GM18868 (cell line): ENCODE results near the gene FAT1.
"Not testable (repeated sequence)": the region's sequence is repeated elsewhere in the genome, so short reads cannot be mapped to it uniquely, and the experiment has no call there.

Experiments used
- ATAC-seq: cut with Tn5 transposase; IDR thresholded peaks from one replicate; pipeline ENCODE4 v1.9.1; 2021; ENCODE audit warnings: mild to moderate bottlenecking, moderate library complexity; ENCODE audit not compliant: unreplicated experiment

Gene FAT1

DNA sequence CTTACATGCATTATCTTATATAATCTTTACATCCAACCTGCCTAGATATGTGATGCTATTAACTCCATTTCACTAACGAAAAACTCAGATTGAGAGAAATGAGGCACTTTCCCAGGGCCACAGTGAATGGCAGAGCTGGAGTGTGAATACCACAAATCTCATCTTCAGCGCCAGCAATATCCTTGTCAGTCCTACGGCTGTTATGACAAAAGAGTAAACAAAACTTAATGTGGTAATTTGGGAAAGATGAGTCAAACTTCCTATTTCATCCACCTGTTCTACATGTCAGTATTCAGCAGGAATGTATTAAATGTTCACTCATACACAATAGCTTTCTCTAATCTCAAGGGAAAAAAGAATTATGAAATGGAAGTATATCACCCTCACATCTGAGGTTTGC is 56.9 kb downstream of the FAT1 start:
- no peak for ATAC-seq

DNA sequence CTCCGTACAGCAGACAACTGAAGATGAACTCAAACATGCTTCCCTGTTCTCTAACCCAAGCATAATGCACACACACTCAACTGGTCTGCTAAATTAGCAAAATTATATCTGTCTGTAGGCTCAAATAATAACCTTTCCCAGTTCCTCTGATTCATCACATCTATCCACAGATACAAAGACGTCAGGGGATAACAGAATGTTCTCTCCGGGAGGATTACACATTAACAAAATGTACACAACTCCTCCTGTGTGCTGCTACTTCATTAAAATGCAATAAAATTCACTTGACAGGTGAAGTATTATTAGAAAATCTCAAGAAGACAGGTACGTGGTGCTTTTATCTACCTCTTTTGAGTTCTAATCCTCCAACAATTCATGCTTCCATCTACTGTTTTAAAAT is 57.4 kb downstream of the FAT1 start:
- no peak for ATAC-seq

DNA sequence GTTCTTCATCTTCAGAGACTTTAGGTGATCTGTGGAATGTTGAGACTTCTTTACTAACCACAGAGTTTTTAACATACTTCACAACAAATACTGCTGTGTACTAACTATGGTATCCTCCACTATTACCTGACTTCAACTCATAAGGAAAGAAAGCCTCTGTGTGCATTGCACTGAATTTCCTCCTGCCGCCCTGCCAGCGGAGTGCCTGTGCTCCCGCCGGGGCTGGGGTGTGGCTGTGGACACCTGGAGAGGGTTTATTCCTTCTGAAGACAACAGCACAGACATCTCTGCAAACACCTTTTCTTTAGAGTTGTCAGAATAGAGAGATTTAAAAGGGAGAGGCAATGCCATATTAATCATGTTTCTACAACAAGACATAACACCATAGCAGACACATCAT is 63.3 kb downstream of the FAT1 start:
- no peak for ATAC-seq

DNA sequence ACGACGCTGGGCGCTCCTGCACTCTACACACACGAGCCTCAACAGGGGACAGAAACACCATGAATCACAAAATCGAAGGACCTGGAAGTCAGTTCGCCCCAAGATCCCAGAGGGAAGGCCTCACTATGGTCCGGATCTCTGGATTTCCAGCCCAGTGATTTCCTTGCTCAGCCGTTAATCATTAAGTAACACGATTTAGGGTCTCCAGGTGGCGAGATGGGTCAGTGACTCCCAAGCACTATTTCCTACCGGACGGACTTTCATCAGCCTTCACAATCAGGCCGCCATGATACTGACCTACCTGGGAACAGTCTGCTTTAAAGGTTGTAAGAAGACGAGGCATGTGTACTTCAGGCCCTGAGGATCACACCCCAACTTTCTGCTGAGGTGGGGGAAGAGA is 63.7 kb downstream of the FAT1 start:
- ATAC-seq: no peak

DNA sequence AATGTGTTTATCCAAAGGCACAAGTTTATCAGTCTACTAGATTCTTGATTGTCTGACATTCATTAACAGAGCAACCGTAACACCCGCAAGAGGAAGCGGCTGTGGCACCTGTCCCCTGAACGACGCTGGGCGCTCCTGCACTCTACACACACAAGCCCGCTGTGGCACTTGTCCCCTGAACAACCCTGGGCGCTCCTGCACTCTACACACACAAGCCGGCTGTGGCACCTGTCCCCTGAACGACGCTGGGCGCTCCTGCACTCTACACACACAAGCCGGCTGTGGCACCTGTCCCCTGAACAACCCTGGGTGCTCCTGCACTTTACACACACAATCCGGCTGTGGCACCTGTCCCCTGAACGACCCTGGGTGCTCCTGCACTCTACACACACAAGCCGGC is 64.2 kb downstream of the FAT1 start:
- ATAC-seq: not testable (repeated sequence)

DNA sequence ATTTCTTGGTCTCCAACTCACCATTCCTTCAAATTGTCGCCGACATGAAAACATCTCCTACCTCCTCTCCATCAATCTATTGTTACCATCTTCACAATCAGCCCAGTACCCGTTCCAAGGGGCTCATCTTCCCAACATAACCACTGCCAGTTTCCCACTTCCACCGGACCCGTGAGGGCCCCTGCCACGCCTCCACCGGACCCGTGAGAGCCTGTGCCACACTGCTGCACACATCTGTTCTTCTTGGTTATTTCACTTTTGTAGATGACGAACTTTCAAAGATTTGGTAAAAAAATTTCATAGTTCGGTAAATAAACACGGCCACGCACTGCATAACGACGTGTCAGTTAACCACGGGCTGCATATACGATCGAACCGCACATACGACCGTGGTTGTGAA is 65.0 kb downstream of the FAT1 start:
- no peak for ATAC-seq

DNA sequence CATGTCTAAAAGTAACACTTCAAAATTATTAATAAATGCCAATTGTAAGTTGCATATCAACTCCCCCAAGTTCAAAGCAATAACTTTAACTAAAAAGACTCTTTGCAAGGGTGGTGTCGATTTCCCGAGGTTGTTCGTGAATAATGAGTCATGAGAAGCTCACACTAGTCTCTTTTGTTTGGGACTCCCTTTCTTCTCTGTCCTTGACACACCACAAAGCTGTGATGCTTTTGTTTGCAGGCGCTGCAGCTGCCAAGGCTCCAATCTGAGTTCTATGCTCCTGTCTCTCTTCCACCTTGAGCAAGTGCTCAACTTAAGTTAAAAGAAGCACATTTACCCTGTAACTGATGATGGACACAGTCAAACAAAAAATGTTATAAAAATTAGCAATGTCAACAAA is 65.9 kb downstream of the FAT1 start:
- no peak for ATAC-seq

DNA sequence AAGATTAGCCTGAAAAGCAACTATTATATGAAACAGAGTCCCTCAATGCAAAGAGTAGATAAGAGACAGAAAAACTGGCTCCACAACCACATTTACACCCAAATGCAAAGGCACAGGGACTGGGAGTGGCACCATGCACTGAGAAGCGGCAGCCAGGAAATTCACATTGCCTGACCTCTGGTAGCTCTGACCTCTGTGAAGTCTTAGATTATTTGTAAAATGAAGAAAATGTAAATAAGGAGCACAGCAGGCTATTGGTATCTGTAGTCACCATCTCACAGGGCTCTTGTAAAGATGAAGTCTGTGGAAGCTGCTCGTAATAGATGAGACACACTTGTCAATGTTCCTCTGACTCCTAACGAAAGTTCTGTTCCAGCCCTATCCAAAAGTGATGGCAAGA is 69.7 kb downstream of the FAT1 start:
- no peak for ATAC-seq

DNA sequence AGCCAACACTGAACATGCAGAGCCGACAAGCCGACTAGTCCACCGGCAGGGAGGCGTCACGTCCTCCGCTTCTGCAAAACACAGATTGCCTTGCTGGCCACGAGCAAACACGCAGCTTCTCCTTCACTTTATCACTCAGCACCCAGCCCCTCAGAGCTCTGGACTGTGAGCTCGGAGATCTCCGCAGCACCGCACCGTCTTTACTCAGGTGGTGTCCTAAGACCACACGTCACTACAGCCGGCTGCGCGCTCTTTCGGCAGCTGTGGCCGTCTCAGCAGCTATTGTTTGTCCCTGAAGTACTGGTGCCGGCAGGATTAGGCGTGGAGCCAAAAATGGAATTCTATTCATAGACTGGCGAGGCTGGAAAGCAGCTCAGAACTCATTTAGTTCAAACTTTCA is 72.0 kb downstream of the FAT1 start:
- ATAC-seq: no peak

DNA sequence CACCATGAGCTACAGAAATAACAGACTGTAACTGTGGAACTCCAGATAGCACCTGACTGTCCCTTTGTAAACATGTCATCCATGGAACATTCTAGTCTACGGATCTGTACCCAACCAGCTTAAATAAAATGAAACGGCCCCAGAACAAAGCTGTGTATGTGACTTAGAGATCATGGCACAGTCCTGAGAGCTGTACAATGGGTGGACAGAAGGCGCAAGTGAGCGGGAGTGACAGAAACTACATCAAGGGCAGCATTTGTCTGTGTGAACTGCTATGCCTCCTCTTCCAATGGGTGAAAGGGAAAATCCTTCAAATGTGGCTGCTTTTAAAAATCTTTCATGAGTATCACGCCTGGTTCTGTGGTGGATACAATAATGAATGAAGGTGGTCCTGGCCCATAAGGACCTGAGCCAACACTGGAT is 72.5 kb downstream of the FAT1 start:
- no peak for ATAC-seq

DNA sequence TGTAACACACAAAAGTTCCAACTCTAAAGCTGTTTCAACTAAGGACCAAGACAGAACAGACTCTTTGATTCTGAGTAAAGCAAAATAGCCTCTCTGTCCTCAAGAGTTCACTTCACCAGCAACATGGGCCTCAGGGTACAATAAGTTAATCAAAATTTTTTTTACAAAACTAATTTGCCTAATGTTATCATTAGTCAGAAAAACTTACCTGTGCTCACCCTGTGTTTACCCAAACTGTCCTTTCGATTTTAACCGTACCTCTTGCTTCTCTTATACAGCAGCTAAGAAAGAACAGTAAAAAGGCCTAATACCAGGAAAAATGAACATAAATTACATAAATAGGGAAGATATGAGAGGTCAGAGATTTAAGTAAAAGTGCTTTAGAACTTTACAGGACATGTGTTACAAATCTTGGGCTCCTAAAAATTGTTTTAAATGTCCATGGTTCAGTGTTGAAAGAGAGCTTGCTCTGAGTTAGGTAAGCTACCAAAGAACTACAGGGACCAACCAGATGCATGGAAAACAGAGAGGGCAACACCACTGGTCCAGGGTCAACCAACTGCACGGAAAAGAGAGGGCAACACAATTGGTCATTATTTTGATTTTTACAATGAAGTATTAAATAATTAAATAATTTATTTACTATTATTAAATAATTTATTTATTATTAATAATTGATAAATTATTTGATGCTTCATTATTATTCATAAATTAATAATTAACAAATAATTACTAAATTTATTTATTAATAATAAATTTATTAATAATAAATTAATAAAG is 73.1 kb downstream of the FAT1 start:
- ATAC-seq: no peak

DNA sequence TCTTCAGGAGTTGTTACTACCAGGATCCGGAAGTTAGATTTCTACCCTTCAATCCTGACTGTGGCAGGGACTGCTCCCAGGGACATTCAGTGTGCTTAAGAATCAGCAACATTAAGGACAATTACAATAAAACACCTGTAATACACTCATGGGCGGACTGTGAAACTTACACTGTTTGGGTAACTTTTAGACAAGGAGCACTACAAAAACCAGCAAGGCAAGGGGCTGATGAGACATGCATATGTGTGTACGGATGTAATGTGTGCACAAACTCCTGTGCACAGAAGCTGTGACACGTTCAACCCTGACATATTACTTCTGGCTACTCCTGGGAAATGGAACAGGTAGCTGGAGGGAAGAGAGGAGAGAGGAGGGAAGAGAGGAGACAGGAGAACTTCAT is 75.8 kb downstream of the FAT1 start:
- no peak for ATAC-seq

DNA sequence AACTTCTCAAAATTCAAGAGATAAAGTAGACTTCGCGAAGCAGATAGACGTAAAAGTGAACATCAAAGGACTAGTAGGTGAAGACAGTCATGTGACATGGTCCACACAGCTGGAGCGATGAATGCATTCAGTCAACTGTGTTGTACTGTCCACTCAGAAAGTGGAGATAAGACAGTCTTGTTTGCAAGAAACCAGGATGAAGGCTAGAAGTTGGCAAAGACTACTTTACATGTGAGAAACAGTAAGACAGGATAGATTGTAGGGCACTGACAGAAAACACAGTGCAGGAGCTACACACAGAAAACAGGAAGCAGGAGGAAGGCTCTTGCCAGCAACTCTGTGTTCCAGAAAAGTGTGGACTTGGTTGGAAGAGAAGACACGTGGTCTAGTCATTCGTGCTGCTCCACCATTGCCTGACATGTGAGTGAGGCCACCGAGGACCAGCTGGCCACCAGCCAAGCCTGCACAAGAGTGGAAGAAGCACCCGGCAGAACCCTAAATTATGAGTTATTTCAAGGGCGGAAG is 78.9 kb downstream of the FAT1 start:
- ATAC-seq: no peak

DNA sequence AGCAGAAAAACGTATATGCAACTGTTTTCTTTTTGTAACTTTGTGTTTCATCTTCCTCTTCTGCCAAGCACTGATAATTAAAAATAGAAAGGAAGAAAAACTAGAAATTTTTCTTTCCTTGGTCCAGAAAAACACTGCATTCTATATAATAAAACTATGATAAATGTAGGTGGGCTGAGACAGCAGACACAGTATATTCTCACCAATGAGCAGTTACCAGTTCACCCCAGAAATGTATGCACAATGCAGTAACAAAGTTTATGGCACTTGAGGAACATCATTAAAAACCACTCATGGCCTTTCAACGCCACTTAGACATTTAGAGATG is 79.4 kb downstream of the FAT1 start:
- ATAC-seq: no peak

DNA sequence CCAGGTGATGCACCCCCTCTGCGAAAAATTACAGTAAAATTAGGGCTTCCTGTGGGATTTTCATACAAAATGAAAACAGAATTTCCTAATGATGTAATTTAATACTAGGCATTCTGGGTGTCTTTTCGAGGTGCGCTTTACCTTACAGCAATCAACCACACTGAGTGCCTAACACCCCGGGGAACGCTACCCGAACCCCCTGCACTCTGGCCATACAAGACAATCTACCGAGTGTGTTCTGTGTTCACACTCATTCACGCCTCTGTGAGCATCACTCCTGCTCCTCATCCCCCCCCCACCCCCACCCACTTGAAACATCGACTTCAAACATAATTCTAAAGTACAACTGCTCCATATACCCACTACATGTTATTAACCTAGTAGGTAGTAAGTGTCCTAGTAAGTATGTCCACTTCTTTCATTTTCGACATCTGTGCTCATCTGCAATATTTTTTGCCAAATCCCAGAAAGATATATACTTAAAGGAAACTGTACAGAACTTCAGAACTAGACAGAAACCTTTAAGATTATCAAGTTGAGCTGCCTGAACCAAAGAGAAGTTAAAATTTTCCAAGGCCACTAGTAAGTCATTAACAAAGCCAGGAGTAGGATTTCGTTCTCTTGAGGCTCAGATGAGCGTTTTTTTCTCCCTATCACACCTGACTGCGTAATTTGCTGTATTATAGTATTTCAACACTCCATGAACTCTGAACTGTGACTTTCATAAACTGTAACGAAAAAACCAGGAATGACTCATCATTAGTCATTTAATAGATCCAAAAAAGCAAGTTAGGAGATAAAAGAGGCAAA is 80.0 kb downstream of the FAT1 start:
- no peak for ATAC-seq

DNA sequence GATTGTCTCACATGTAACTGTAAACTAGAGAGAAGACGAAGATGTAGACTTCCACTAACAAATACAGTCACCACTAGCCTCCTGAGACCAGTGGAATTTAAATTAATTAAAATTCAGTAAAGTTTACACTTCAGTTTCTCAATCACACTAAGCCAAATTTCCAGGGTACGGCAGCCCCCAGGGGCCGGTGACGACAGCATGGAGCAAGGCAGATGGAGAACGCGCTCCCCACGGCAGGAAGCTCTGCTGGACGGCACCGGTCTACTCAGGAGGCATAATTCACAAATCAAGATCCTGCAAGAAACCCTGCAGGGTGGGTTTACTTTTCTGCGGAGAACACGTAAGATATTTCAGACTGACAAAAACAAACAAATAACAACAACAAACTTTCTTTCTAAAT is 80.7 kb downstream of the FAT1 start:
- ATAC-seq: no peak

DNA sequence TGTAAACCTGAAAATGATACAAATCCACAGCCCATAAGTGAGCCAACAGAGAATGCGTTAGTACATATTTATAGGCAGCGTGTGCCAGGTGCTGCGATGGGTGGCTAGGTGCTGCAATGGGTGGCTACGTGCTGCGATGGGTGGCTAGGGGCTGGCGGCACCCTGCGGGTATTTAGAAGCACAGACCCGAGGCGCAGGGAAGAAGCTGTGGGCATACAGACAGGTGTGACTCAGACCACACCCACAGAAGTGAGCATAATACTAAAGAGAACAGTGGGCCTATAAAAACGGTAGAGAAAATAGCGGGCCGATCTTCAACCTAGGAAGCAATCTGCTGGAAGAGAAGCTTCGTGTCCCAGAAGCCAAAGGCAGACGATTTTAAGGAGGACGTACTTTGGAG is 81.1 kb downstream of the FAT1 start:
- no peak for ATAC-seq

DNA sequence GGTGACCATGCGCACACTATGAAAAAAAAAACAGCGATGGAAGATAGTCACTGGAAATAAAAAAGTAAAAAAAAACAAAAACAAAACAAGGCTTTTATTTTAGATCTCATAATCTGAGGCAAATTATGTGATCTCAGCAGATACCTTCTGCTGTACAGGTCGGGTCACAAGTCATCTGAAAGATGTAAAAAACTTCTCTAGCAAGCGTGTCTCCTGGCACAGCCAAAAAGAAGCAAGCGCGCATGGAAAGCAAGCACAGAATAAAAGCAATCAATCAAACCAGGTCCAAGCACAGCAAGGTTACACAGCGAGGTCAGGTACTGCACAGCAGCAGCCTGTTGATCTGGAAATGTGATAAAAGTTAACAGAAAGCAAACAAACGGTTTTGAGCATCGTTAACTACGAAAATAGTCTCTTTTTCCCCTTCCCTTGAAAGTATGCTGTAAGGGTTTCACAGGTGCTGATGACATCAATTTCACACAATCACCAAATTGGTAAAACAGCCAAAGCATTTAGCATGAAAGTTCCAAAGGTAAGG is 89.0 kb downstream of the FAT1 start:
- ATAC-seq: no peak

DNA sequence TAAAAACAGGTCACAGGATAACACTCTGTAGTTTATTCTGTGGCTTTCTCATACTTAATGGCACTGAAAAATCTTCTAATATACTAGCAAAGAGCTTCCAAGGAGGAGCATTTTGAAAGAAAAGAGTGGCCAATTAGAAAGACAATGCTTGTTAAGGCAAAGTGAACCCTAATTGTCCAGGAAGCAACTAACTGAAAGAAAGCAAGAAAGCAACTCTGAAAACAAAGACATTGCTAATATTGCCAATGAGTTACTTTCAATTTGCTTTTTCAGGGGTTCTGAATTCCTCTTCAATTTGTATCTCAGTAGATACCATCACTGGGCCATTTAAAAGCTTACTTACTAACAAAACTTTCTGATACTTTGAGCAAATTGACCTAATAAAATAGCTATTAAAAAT is 89.8 kb downstream of the FAT1 start:
- no peak for ATAC-seq

DNA sequence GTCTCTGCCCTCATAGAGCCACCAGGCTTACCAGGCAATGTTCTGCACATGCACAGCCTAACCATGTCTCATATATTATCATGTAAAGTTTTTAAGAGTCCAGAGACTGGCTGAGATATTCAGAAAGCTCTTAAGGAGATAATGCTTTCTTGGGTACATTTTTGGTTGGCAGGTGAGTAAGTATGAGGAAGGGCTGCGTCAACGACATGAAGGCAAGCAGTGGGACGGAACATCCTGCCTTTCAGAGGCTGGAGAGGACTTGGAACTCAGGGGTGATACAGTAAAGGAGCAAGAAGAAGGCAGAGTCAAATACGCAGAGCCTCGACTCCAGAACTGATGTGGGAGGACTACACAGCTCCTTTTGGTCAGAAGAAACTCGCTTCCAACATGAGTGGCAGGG is 93.5 kb downstream of the FAT1 start:
- no peak for ATAC-seq

DNA sequence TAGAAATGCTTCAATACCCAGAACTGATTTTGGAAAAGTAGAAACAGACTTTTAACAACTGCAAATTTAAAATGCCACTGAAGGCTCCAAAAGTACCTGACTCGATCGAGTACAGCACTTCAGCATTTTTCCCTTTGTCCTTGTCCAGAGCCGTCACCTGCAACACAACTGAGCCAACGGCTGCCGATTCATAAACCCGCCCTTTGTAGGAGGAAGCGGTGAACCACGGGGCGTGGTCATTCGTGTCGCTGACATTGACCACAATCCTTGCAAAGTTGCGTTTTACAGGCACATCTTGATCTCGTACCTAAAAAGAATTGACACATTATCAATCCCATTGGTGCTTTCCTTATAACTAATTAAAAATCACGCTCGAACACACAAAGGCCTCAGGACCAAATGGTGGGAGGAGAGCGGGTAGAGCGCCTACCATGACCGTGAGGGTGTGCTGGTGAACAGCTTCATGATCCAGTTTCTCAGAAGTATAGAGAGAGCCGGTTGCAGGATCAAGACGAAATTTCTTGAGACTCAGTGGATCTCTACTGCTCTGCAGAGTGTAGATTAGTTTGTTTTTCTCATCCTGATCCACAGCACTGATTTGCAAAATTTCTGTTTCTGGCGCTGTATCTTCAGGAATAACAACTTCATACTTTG is 95.5 kb downstream of the FAT1 start:
- ATAC-seq: no peak
